Limb (tissue), 2 donors: ENCODE results near the gene MAEA.
"Not testable (repeated sequence)": the region's sequence is repeated elsewhere in the genome, so short reads cannot be mapped to it uniquely, and the experiment has no call there.

Source experiments
- DNase-seq, 2 donors: peaks; one replicate each; pipeline ENCODE4 v3.0.0-alpha.2; 2016; ENCODE audit errors: extremely low spot score in 2 of 2

Gene MAEA

GRCh38 chr4:1277667-1278665 is 11.7 kb upstream of the MAEA start:
- no peak for DNase-seq

GRCh38 chr4:1279253-1279652 is 10.4 kb upstream of the MAEA start:
- no peak for DNase-seq

- DNase-seq: no peak
Measured at GRCh38 chr4:1283711-1284110, 6.0 kb upstream of the MAEA start.

GRCh38 chr4:1285151-1285789 is 4.4 kb upstream of the MAEA start:
- DNase-seq: no peak

GRCh38 chr4:1285790-1286553 is 3.7 kb upstream of the MAEA start:
- no peak for DNase-seq

- DNase-seq: no peak
Measured at GRCh38 chr4:1288786-1289185, 905 bp upstream of the MAEA start.

GRCh38 chr4:1290165-1290977 is 680 bp downstream of the MAEA start:
- no peak for DNase-seq

- DNase-seq: no peak
Measured at GRCh38 chr4:1291091-1291490, 1.4 kb downstream of the MAEA start.

- no peak for DNase-seq
Measured at GRCh38 chr4:1291996-1292702, 2.5 kb downstream of the MAEA start.

- not testable (repeated sequence) for DNase-seq
Measured at GRCh38 chr4:1292703-1293011, 3.0 kb downstream of the MAEA start.

- no peak for DNase-seq
Measured at GRCh38 chr4:1293531-1293941, 3.8 kb downstream of the MAEA start.

- DNase-seq: no peak
Measured at GRCh38 chr4:1293991-1294390, 4.3 kb downstream of the MAEA start.

- DNase-seq: no peak
Measured at GRCh38 chr4:1294424-1294823, 4.7 kb downstream of the MAEA start.

- no peak for DNase-seq
Measured at GRCh38 chr4:1294891-1295290, 5.2 kb downstream of the MAEA start.

- no peak for DNase-seq
Measured at GRCh38 chr4:1295405-1296055, 5.8 kb downstream of the MAEA start.

GRCh38 chr4:1296324-1297022 is 6.8 kb downstream of the MAEA start:
- no peak for DNase-seq

- DNase-seq: no peak
Measured at GRCh38 chr4:1297023-1297395, 7.3 kb downstream of the MAEA start.

GRCh38 chr4:1297456-1298325 is 8.0 kb downstream of the MAEA start:
- DNase-seq: no peak

GRCh38 chr4:1298461-1298860 is 8.8 kb downstream of the MAEA start:
- no peak for DNase-seq
